ENCODE data around the gene MAML3.
A peak's percentile ranks its signal among the peaks of the same experiment; 100 is the strongest.

MAML3 gene

DNA sequence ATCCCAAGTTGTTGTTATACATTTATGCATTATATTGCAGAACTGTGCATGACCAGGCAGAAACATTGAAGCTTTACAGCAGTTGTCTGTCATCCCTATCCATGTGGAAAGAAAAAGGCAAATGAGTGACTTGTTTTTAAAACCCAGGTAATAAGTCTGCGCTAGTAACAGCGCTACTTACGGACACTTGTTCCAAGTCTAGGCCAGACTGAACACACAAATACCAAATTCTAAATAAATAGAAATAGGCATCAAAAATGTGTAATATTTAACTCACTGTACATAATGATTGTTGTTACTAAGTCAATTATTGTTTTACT lies 548 bp upstream of the MAML3 start:
- no peak for DNase-seq

DNA sequence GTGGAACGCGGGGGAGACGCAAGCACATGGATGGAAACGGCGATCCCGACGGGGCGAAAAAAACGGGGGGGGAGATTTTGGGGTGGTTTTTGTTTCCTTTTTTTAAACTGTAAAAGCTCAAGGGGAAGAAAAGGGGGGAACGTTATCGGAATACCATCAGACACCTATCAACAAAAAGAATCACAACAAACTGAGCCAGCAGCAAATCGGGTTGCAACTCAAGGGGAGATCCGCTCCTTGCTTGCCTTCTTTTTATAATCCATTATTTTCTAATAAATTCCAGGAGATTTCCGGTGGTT lies 616 bp downstream of the MAML3 start:
- no peak for DNase-seq

DNA sequence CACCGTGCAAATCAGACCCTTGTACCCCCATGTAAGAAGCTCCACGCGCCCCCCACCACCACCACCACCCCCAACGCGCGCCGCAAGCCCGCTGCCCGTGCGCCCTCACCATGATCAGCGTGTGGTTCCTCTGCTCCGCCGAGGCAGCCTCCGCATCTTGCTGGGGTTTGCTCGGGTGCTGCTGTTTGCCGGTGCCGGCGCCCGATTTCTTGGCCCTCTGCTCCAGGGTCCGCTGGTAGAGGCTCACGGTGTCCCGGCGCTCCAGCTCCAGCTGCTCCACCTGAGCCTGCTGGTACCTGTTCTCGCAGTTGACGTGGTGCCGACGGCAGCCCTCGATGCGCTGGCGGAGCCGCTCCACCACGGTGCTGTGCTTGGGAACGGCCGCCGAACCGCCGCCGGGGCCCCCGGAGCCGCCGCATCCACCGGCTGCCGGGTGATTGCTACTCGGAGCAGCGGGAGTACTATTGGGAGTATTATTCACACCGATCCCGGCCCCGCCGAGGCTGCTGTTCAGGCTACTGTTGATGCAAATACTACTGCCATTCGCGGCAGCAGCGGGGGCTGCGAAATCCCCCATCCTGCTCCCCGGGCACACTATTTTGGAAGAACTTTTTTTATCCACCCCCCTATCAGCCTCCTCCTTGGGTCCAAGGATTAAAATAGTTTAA lies 1.1 kb downstream of the MAML3 start:
- DNase-seq: no peak

DNA sequence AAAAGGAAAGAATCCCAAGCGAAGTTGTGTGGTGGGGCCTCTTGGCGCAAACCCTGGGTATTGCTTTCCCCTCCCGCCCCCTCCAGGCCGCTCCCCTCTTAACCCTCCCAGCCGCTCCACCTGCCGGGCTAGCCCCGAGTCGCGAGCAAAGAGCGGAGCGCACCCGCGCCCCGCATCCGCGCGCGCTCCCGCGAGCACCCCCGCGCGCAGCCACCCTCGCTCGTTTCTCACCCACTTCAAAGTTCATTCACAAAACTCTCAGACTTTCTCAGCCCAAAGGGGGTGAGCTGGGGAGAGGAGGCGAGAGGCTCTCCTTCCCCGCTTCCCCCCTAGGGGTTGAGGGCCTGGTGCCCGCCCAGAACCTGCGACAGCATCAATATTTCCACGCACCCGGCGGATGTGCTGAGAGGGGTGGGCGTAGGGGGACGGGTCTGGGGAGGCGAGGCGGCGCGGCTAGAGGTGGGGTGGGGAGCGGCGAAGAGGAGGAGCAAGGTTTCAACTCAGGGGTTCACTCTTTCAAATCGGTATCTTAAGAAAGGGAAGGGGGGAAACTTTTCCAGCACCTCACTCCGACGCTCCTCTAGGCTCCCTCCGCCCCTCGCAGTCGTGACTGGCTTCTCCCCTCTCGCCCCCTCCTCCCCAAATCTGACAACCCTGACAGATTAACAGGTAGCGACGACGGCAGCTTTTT lies 1.8 kb downstream of the MAML3 start:
- peak; percentile 79 for DNase-seq

DNA sequence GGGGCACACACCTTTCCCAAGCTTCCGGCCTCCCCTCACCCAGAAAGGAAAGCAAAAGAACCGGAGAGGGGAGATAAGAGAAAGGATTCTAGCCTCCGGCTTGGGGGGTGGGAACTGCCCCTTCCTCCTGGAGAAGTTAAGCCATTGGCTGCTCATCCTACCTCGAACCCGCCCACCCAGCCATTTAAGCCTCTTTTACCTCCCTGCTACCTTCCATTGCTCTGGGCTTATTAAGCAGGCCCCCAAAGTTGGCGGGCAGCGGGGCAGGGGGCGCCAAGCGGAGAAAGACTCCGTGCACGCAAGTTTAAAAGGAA lies 2.3 kb downstream of the MAML3 start:
- DNase-seq: peak; percentile 79

DNA sequence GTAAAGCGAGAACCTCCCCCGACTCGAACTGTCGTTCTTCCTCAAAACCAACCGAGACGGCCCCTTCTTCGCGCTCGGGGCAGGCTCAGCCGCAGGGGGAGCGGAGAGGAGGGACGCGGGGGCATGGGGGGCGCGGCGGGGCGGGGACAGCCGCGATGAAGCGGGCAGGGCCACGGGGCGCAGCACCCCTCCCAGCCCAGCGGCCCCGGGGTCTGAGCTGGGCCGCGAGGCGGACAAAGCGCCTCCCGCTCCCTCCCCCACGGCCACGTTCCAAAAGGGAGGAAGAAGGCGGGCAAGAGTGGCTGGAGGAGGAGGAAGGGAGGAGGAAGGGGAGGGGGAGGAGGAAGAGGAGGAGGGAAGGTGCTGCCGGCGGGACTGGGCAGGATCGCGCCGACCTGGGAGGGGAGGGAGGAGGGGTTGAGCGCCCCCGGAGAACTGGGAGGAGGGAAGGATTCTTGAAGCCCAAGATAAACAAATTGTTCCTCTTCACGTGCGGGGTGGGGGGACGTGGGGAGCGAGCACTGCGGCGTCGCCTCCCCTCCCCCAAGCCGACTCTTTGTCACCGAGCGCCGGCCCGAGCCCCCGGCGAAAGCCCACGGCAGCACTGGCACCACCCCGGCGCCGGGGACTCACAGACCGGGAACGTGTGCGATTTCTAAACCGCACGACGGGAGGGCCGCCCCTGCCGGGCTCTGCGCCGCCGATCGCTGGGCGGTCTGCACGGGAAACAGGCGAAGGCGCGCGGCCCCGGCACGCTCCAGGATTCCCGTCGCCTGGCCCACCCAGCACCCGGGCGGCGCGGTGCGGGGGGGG lies 2.9 kb downstream of the MAML3 start:
- peak; percentile 86 for DNase-seq

DNA sequence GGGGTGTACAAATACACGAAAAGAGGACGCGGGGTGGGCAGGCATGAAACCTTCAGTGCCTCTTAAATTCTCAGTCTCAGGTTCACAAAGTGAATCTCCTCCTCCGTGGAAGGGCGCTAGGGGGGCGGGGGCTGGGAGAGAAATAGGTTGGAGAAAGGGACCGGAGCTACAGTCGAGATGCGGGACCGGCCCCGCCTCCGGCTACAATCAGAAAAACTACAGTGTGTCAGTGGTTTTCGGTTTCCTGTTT lies 3.4 kb downstream of the MAML3 start:
- DNase-seq: no peak

DNA sequence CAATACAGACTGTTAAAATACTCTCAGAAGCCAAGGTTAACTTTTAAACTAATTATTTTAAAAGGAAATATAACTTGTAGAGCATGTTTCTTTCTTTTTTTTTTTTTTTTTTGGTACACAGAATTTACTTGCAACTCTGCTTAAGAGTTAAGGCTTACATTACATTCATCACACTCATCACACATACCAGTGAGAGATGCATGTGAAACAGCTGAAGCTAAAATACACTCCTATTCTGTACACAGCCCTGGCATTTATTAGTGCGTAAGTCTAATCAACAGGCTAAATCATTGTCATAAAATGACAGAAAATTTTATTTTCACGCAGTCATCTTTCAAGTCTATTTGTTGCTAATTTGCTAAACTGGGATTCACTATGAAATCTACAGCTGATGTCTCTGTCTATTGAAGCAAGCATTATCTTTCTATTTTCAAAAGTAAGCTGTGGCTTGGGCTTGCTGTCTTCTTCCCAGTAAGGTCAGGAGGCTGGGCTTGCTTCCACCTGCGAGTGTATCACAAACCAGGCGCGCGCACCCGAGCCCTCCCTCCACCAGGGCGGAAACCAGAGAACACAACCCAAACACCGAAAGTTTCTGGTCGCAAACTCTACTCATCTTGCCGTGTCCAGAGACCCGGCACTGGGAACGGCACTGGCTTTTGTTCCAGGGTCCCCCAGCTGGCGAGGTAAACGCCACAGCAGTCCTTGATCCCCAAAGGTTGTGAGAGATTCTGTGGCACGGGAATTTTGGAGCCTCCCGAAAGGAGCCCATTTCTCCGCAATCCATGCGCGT lies 3.9 kb downstream of the MAML3 start:
- DNase-seq: no peak

DNA sequence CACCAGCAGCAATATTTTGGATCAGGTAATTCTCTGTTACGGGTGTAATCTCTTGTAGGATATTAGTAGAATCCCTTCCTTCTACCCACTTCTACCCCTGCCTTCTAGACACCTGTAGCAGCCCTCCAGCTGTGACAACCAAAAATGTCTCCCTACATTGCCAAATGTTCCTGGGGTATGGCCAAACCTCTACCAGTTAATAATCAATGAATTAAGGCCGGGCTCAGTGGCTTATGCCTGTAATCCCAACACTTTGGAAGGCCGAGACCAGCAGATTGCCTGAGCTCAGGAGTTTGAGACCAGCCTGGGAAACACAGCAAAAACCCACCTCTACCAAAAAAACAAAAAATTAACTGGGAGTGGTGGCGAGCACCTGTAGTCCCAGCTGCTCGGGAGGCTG lies 9.9 kb downstream of the MAML3 start:
- no peak for DNase-seq

DNA sequence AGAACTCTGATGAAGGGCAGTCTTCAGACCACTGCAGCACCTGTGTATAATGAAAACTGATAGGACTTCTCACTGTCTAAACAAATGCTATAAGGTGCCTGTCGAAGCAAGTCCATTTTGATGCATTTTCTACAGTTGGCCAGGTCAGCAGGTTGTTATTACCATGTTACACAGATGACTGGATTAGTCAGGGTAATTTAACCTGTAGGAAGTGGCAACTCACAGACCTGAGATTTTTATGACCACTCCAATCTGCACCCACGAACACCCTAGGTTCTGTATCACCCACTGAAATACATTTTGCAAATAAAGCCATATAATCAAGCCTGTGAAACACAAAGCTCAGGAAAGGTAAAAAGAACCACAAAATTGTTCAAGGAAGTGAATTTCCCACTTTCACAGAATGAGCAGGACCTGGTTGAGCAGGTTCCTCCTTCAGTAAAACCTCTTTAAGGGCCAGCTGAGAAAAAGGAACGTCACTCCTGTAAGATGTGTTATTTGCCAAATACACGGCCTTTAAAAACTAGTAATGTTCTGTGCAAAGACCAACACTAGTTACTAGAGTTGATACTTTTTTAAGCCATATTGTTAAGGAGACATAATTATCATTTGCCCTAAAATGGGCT lies 12.7 kb downstream of the MAML3 start:
- DNase-seq: no peak

DNA sequence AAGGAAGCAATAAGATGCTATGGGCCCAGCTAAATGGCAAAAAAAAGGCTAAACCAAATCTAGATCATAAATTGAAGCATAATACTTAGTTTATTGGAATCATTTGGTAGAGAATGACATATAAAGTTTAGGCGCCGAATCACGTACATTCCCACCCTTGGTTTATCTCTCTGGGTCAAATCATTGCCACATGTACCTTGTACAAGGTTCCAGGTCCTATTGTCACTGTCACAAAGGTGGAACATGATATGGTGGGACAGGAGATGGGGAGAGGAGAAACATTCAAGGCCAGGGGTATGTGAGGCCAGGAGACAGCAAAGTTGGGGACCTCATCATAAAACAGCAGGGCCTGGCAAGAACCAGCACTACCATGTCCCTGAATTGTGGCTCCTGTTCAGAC lies 13.4 kb downstream of the MAML3 start:
- no peak for DNase-seq

DNA sequence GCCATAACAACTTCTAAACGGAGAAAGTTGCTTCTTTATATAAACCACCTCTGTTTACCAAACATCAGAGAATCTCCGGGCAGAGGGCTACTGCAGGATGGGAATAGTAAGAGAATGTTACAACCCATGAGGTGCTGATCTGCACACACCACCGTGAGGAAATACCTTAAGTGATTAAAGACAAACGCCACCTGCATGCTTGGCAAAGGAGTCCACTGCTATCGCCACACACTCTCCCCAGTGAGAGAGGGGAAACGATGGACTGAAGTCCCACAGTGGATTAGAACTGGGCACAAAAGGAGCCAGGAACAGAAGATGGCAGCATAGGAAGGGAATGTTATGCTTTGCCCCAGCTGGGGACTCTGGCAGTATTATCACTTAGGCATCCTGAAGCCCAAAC lies 15.6 kb downstream of the MAML3 start:
- DNase-seq: no peak

DNA sequence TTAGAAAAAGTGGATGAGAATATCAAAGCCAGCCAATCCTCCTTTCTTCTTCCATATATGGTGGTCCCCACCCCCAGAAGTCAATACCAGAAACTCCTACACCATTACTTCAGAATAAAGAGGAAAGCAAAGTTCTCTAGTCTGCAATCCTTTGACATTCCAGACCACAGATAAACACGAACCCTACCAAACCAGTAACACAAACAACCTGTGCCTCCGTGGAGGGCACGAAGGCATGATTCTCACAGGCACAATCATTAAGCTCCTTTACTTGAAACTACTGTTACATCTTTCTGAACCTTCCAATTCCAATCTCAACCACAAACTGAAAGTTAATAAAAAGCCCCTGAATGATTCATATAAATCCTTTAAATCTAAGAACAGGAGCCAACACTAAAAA lies 16.3 kb downstream of the MAML3 start:
- DNase-seq: no peak

DNA sequence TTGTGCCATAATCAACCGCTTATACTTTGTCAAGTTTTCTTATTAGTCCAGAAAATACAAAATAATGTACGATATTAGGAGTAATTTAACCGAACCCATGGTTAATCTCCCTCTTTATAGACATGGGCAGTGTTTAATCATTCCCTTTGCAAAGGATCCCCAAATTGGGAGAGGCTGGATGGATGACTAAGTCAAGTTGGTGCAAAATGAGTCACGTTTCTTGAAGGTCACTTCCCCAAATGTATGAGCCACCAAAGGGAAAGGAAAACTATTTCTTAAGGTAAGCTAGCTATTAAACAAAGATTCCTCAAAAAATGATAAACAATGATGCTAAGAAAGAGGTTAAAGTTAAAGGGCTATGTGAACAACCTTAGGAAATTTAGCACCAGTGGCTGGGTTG lies 17.5 kb downstream of the MAML3 start:
- DNase-seq: no peak

DNA sequence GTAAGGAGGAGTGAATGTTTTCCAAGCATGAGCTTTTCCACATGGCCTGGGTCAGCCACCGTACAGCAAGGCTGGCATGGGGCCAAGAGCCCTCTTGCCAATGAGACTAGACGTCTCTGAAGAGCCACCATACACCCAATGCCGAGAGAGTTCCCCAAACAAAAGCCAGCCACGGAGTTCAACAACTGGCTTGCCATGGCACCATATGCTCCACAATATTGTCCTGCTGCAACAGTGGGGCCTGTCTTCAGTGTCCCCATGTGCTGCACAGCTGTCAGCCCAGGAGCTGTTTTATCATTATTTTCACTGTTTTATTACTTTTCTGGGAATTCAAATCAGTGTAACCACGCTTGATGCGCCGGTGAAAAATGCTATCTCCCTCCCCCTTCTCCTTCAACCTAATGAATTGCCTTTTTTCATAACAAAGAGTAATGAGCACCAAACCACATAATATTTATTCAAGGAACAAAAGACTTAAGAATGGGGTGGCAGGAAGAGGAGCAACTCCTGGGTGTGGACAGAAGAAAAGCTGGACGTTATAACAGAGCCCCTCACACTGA lies 18.4 kb downstream of the MAML3 start:
- DNase-seq: peak; percentile 84

DNA sequence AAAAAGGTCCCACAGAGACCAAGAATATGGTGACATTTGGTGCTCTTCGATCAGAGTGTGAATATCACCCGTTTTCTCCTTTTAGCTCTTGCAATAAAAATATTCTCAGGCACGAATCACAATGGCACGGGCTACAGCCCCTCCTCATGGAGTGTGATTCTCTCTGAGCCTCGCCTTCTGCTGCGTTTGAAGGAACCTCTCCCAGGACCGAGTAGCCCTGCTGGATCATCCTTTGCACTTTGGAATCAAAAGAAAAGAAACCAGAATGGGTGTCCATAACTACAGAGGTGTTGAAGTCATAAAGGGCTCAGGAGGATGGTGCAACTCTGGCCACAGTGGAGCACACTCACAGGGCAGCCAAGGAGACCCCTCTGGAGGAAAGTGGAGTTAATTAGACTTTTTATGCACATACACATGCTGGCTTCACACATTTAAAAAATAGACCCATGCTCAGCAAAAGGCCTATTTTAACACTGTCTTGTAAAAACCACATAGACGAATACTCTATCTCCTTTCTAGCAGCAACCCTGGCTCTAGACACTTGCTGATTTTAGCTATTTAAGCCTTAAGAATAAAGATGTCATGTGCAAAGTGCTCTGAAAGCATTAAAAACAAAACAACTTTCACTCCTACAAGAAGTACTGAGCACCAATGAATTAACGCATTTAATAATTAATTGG lies 19.1 kb downstream of the MAML3 start:
- DNase-seq: no peak

DNA sequence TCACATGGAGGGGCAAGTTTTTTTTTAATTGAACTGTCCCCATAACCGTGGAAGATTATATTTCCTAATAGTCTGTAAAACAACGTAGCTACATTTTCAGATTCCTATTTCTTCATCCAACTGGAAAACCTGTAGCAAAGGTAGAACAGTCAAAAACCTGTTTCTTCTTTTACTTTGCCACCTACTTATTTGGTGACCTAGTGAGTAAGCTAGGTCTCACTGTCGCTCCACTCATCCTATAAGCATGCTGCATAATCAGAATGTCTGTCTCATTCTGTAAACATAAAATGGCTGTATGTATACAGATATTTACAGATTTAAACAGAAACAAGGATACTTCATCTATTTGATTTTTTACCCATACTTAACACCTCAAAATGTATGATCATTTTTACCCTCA lies 20.4 kb downstream of the MAML3 start:
- no peak for DNase-seq

DNA sequence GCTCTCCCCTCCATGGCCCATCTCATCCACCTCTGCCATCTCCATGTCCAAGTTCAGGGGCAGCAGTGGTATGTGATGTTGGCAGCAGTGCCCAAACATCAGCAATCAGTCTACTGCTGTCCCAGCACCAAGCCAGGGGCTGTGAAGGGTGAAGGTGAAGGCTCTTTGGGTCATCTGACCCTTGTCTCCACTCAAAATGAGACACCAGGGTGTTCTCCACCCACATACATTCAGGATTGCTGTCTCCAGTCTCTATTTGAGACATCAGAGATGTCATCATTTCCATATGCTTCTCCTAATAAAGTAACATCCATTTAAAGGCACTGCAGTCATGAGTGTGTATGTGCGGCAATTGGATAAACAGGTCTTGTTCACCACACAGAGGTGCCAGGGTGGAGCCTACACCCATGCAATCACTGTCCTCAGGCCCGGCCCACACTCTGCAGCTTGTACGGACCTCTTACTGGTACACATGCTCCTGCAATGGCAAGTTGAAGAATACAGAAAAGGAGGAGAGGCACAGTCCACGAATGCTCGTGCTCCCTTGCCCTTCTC lies 22.2 kb downstream of the MAML3 start:
- no peak for DNase-seq

DNA sequence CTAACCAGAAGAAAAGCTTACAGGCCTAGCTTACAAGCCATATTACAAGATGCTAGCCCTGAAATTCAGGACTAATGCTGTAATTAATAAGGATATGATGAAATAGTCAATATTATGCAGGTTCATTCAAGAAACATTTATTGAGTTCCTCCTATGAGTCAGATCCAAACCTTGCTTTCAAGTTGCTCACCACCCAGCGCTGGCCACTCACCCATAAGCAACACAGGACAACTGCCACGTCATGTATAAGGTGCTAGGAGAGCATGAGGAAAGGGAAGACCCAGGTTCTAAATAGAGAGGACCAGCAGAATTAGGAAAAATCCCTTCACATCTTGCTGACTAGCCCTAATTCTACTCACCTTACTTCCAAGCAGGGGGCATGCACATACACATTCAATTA lies 23.3 kb downstream of the MAML3 start:
- no peak for DNase-seq

DNA sequence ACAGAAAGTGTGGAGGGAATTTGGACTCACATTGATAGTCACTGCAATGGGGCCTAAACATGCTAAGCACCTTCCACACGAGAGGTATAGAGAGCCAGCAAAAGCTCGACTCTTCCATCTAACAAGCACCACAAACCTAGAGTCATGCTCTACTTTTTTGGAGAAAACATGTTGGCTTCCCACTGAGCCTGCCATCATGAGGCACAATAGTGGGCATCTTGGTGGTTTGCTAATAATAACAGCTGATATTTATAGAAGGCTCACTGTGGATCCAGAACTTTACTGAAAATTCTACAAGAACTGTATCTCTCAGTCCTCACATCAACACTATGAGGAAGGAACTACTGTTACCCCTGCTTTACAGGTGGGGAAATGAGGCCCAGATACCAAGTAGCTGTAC lies 26.6 kb downstream of the MAML3 start:
- no peak for DNase-seq

DNA sequence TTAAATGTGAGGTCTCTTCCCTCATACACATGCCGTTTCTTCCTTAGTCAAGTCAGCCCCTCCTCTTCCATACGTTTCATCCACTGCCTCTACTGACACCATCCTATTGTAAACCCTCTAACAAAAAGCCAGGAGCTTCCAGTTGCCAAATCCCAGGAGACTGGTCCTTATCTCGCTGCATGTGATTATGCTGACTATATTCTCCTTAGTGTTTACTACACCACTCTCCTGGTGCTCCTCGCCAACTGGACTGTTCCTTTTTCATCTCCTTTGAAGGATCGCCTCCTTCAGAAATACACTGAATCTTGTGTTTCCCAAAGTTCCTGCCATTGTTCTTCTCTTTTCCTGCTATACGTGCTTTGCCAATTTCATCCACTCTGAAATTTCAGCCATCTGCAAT lies 27.7 kb downstream of the MAML3 start:
- no peak for DNase-seq

DNA sequence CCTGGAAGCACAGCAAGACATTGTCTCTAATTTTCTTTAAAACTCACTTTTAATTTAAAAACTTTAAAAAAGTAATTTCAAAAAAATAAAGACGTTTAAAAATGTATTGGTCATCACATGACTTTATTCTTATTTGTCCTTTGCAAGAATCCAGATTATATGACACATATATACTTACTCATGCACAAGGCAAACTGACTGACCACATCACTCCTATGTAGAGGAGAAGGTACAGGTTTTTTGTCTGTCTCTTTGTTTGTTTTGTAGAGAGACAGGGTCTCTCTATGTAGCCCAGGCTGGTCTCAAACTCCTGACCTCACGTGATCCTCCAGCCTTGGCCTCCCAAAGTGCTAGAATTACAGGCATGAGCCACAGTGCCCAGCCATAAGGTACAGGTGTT lies 28.6 kb downstream of the MAML3 start:
- no peak for DNase-seq

All from DMS 273 treated with DMSO at 0.1 percent for 48 hours (cell line).